ENCODE results near the gene NOP53. TPM values are rescaled to one million over a fixed set of nuclear protein-coding genes. Genes with fewer than 3 reads are reported as not detected.
A peak's percentile ranks its signal among the peaks of the same experiment; 100 is the strongest.

NOP53 gene
- polyA plus RNA-seq, 1 donor (not counting 4 experiments of a cell fraction or from before 2014, with no cell fraction given) = 80.2 TPM

- Histone ChIP-seq H3K9me1 (ENCODE audit: control insufficient read depth, extremely low read depth, insufficient read depth, low read length) (no peaks in the 10 kb centered on the region), H3K27ac (ENCODE audit: control insufficient read depth, insufficient read depth, low read length) (no peak overlapping the region), H3K79me2 (ENCODE audit: control insufficient read depth, insufficient read depth, low read length) (no peaks in the 10 kb centered on the region), H3K9me3 (ENCODE audit: control insufficient read depth, low read depth, low read length) (no peaks in the 10 kb centered on the region), H3K4me3 (ENCODE audit: control insufficient read depth in 2 of 3, extremely low read depth in 1 of 3, insufficient read depth in 2 of 3, low read depth in 1 of 3, low read length in 3 of 3) (no peak overlapping the region), H2AFZ (ENCODE audit: control insufficient read depth, low read length) (no peak overlapping the region), H3K27me3 (ENCODE audit: control insufficient read depth, extremely low read depth, insufficient read depth, low read length) (no peaks in the 10 kb centered on the region), H3K36me3 (ENCODE audit: control insufficient read depth in 2 of 2, extremely low read depth in 1 of 2, insufficient read depth in 2 of 2, low read length in 2 of 2) (peaks cover 0 to 3% of the 10 kb centered on the region in 2 experiments), H4K20me1 (ENCODE audit: control insufficient read depth, extremely low read depth, insufficient read depth, low read length) (no peaks in the 10 kb centered on the region), H3K9ac (ENCODE audit: control insufficient read depth, extremely low read depth, insufficient read depth, low read length) (no peak overlapping the region), H3K4me2 (ENCODE audit: control insufficient read depth, extremely low read depth, insufficient read depth, low read depth, low read length) (no peak overlapping the region), H3K4me1 (ENCODE audit: control insufficient read depth, extremely low read depth, insufficient read depth, low read length) (peaks cover 6% of the 10 kb centered on the region)
- FAIRE-seq (no peak), DNase-seq (ENCODE audit: low read depth, low spot score) (no peak)
- TF ChIP-seq EZH2 (IDR thresholded peaks at IDR 0.05; ENCODE audit: low read length) (no peak), CTCF (optimal IDR thresholded peaks at IDR 0.05 in 1 of 3, IDR thresholded peaks at IDR 0.05 in 1 of 3, conservative IDR thresholded peaks at IDR 0.05 in 1 of 3; ENCODE audit: extremely low read depth in 1 of 3, insufficient read depth in 2 of 3, low read length in 3 of 3) (peak; percentile 79 to 95 (median 87))
- dilution Hi-C loops (cut with MboI; ENCODE audit: extremely low pct_ligation_motif_present, low sequenced_read_pairs) = no loop called here
Observed at GRCh38 chr19:47790398-47790814, 45.1 kb downstream of the NOP53 start.

GRCh38 chr19:47792616-47793015 is 47.3 kb downstream of the NOP53 start:
- Histone ChIP-seq H3K9me3 (ENCODE audit: control insufficient read depth, low read depth, low read length) (no peaks in the 10 kb centered on the region), H3K27ac (ENCODE audit: control insufficient read depth, insufficient read depth, low read length) (no peak overlapping the region), H3K9ac (ENCODE audit: control insufficient read depth, extremely low read depth, insufficient read depth, low read length) (no peak overlapping the region), H3K4me1 (ENCODE audit: control insufficient read depth, extremely low read depth, insufficient read depth, low read length) (peaks cover 6% of the 10 kb centered on the region), H3K4me2 (ENCODE audit: control insufficient read depth, extremely low read depth, insufficient read depth, low read depth, low read length) (no peak overlapping the region), H3K79me2 (ENCODE audit: control insufficient read depth, insufficient read depth, low read length) (no peaks in the 10 kb centered on the region), H3K36me3 (ENCODE audit: control insufficient read depth in 2 of 2, extremely low read depth in 1 of 2, insufficient read depth in 2 of 2, low read length in 2 of 2) (no peaks in the 10 kb centered on the region), H3K4me3 (ENCODE audit: control insufficient read depth in 2 of 3, extremely low read depth in 1 of 3, insufficient read depth in 2 of 3, low read depth in 1 of 3, low read length in 3 of 3) (no peak overlapping the region), H2AFZ (ENCODE audit: control insufficient read depth, low read length) (no peak overlapping the region), H3K27me3 (ENCODE audit: control insufficient read depth, extremely low read depth, insufficient read depth, low read length) (no peaks in the 10 kb centered on the region), H4K20me1 (ENCODE audit: control insufficient read depth, extremely low read depth, insufficient read depth, low read length) (no peaks in the 10 kb centered on the region), H3K9me1 (ENCODE audit: control insufficient read depth, extremely low read depth, insufficient read depth, low read length) (no peaks in the 10 kb centered on the region)
- DNase-seq (ENCODE audit: low read depth, low spot score) = no peak
- dilution Hi-C loops (cut with MboI; ENCODE audit: extremely low pct_ligation_motif_present, low sequenced_read_pairs) = no loop called here
- TF ChIP-seq CTCF (optimal IDR thresholded peaks at IDR 0.05 in 1 of 3, IDR thresholded peaks at IDR 0.05 in 1 of 3, conservative IDR thresholded peaks at IDR 0.05 in 1 of 3; ENCODE audit: extremely low read depth in 1 of 3, insufficient read depth in 2 of 3, low read length in 3 of 3) (no peak), EZH2 (IDR thresholded peaks at IDR 0.05; ENCODE audit: low read length) (no peak)
- no peak for FAIRE-seq

Data from keratinocyte (primary cell).